ENCODE data around the gene ZCCHC24.

ZCCHC24 gene

DNA sequence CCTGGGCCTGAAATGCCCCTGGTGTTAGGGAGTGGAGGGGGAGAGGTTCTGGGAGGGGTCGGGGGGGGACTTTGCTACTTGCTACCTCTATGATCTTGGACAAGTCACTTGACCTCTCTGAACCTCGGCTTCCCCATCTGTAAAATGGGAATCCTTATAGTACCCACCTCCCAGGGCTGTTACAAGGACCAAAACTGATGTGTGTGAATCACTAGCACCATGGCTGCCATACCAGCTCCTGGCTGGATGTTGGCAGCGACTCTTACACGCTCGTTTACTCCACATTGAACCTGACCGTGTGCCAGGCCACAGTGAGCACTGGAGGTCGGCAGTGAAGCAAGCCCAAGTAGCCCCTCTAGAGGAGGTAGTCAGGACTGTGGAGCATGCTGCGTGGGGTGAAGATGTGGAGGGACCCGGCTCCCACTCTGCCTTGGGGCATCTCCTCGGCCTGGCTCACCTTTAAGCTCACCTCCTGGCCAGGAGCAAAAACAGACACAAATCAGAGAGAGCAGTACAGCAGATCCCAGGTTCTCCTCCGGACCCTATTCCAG lies 69.3 kb downstream of the ZCCHC24 start:
- H3K4me3 ChIP-seq (ENCODE audit: severe bottlenecking): no peak overlapping the region
- DNase-seq (ENCODE audit: low spot score) (no peak), ATAC-seq (ENCODE audit: low read depth) (no peak)
- no peaks in the 10 kb centered on the region for H3K9me3 ChIP-seq (ENCODE audit: severe bottlenecking)
- H3K27me3 ChIP-seq (ENCODE audit: insufficient read depth, poor library complexity, severe bottlenecking): no peaks in the 10 kb centered on the region
- H3K27ac ChIP-seq (ENCODE audit: poor library complexity, severe bottlenecking): no peak overlapping the region
- TF ChIP-seq, protein P1, sequence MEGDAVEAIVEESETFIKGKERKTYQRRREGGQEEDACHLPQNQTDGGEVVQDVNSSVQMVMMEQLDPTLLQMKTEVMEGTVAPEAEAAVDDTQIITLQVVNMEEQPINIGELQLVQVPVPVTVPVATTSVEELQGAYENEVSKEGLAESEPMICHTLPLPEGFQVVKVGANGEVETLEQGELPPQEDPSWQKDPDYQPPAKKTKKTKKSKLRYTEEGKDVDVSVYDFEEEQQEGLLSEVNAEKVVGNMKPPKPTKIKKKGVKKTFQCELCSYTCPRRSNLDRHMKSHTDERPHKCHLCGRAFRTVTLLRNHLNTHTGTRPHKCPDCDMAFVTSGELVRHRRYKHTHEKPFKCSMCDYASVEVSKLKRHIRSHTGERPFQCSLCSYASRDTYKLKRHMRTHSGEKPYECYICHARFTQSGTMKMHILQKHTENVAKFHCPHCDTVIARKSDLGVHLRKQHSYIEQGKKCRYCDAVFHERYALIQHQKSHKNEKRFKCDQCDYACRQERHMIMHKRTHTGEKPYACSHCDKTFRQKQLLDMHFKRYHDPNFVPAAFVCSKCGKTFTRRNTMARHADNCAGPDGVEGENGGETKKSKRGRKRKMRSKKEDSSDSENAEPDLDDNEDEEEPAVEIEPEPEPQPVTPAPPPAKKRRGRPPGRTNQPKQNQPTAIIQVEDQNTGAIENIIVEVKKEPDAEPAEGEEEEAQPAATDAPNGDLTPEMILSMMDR (IDR thresholded peaks at IDR 0.05; ENCODE audit: poor library complexity, severe bottlenecking): no peak
- no peaks in the 10 kb centered on the region for H3K36me3 ChIP-seq (ENCODE audit: low read depth)
- H3K4me1 ChIP-seq (ENCODE audit: insufficient read depth, poor library complexity, severe bottlenecking): no peaks in the 10 kb centered on the region

DNA sequence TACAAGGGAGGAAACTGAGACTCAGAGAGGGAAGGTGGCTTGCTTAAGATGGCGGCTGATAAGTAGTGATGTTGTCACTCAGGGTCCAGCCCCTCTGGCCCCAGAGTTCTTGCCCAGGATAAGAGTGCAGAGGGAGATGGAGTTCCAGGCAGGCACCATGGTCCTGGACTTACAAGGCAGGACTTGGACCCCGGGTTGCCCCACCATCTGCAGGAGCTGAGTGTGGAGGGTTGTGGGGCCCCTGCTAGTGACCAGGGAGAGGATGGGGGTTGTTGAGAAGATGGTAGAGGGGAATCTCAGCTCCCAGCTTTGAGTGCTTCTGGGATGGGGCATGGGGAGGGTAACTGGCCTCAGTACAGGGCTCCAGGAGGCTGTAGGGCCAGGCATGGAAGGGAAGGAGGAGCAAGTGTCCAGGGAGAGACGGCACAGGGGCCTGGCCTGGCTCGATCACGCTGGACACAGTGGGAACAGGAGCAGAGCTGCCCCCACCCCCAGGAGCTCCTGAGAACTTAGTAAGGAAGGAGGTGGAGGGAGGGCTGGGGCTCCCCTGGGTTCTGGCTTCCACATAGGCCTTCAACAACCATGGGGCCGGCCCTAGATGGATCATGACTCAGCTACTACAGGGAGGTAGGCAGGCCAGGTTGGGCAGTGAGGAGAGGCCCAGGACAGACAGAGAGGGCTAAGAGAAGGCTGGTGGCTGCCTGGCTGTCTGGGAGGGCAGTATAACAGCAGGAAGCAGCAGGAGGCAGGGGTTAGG lies 69.9 kb downstream of the ZCCHC24 start:
- DNase-seq (ENCODE audit: low spot score): no peak
- TF ChIP-seq, protein P1 (IDR thresholded peaks at IDR 0.05; ENCODE audit: poor library complexity, severe bottlenecking): no peak

DNA sequence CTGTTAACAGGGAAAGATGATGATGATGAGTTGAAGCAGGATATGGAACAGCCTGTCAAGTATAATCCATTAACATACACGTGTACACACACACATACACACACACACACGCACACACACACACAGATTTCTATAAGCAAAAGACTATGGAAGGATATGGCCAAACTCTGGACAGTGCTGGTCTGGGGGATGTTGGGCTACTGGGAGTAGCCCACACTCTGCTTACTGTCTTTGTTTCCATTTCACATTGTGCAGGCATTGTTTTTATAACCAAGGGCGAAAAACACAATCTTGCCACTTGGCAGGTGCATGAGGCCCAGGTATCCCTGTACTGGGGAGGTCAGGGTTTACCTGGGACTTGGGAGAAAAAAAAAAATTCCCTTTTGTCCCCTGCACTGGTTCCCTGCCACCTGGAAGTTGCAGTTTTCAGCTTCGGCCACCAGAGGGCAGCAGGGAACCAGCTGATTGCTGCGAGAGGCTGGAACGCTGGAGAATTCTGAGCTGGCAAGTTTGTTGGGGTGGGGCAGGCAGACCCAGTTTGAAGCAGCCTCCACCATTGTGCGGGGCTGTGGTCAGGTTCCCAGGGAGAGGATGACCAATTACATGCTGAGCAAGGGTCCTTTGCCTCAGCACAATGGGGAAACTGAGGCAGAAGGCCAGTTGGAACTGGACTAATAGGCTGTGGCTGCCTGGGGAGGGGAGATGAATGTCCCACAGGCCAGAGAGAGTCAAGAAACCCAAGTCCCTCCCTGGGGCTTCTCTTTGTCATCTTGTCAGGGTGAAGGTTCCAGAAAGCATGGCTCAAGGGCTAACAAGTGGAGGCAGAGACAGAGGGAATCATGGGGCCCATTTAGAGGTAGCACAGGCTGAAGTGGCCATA lies 70.9 kb downstream of the ZCCHC24 start:
- H3K27me3 ChIP-seq (ENCODE audit: insufficient read depth, poor library complexity, severe bottlenecking): no peaks in the 10 kb centered on the region
- DNase-seq (ENCODE audit: low spot score) (no peak), ATAC-seq (ENCODE audit: low read depth) (peak; percentile 71)
- H3K36me3 ChIP-seq (ENCODE audit: low read depth): no peaks in the 10 kb centered on the region
- H3K27ac ChIP-seq (ENCODE audit: poor library complexity, severe bottlenecking): no peak overlapping the region
- no peaks in the 10 kb centered on the region for H3K4me1 ChIP-seq (ENCODE audit: insufficient read depth, poor library complexity, severe bottlenecking)
- TF ChIP-seq, protein P1 (IDR thresholded peaks at IDR 0.05; ENCODE audit: poor library complexity, severe bottlenecking): peak; percentile 95
- no peak overlapping the region for H3K4me3 ChIP-seq (ENCODE audit: severe bottlenecking)
- no peaks in the 10 kb centered on the region for H3K9me3 ChIP-seq (ENCODE audit: severe bottlenecking)

More for the DNA sequence above, 69.9 kb downstream of the ZCCHC24 start:
- Histone ChIP-seq H3K9me3 (ENCODE audit: severe bottlenecking) (no peaks in the 10 kb centered on the region), H3K27me3 (ENCODE audit: insufficient read depth, poor library complexity, severe bottlenecking) (no peaks in the 10 kb centered on the region), H3K4me3 (ENCODE audit: severe bottlenecking) (no peak overlapping the region), H3K27ac (ENCODE audit: poor library complexity, severe bottlenecking) (no peak overlapping the region), H3K4me1 (ENCODE audit: insufficient read depth, poor library complexity, severe bottlenecking) (no peaks in the 10 kb centered on the region), H3K36me3 (ENCODE audit: low read depth) (no peaks in the 10 kb centered on the region)
- 0 out of 3 replicates have a peak, but pooled peaks have one; percentile 30 for ATAC-seq (ENCODE audit: low read depth)

DNA sequence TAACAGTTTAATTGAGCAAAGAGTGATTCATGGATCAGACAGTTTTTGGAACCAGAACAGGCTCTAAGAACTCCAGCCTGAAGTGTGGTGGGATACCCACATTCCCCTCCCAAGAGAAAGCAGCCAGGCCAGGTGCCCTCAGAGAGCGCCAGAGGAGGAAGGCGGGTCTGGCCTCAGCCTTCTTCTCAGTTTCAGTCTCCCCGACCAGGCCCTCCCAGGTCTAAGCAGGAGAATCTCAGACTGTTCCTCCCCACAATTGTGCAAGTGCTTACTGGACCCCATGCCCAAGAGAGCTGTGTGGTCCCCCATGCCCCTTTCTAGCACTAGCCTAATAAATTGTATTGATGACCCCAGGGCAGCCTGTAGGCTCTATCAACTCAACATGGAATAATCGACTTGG lies 72.6 kb downstream of the ZCCHC24 start:
- H3K27me3 ChIP-seq (ENCODE audit: insufficient read depth, poor library complexity, severe bottlenecking): no peaks in the 10 kb centered on the region
- ATAC-seq (ENCODE audit: low read depth) (no peak), DNase-seq (ENCODE audit: low spot score) (no peak)
- no peaks in the 10 kb centered on the region for H3K4me1 ChIP-seq (ENCODE audit: insufficient read depth, poor library complexity, severe bottlenecking)
- H3K36me3 ChIP-seq (ENCODE audit: low read depth): no peaks in the 10 kb centered on the region
- no peak overlapping the region for H3K27ac ChIP-seq (ENCODE audit: poor library complexity, severe bottlenecking)
- H3K9me3 ChIP-seq (ENCODE audit: severe bottlenecking): no peaks in the 10 kb centered on the region
- TF ChIP-seq, protein P1 (IDR thresholded peaks at IDR 0.05; ENCODE audit: poor library complexity, severe bottlenecking): no peak
- no peak overlapping the region for H3K4me3 ChIP-seq (ENCODE audit: severe bottlenecking)

Data from RWPE2 (cell line).